GM23338 (cell line): ENCODE measurements around the gene MRPL48. TPM values are rescaled to one million over a fixed set of nuclear protein-coding genes. Genes with fewer than 3 reads are reported as not detected.

Experiments used
- ATAC-seq: fragments of 200-7000 bp; cut with Tn5 transposase; 3 replicates; pipeline ENCODE4 v1.9.1; 2020
- DNase-seq: peaks from one replicate; pipeline ENCODE4 v3.0.0-alpha.2; 2015; ENCODE audit warnings: low spot score
- H2AFZ ChIP-seq: fragments of 200-600 bp; sonication (generic); 2 replicates; pipeline ENCODE4 v1.8.0; 2016; ENCODE audit warnings: antibody characterized with exemption, mild to moderate bottlenecking, moderate library complexity
- H3F3A ChIP-seq: fragments of 200-600 bp; sonication (generic); replicated peaks from 2 replicates; pipeline ENCODE4 v1.8.0; 2017; ENCODE audit warnings: antibody characterized with exemption, mixed run types, low read depth
- H3K27ac ChIP-seq: fragments of 200-600 bp; sonication (generic); 2 replicates; pipeline ENCODE4 v1.6.1; 2016; ENCODE audit warnings: low read depth
- H3K27me3 ChIP-seq: fragments of 200-600 bp; sonication (generic); 2 replicates; pipeline ENCODE4 v1.8.0; 2016; ENCODE audit warnings: mild to moderate bottlenecking, mixed run types, moderate library complexity; ENCODE audit not compliant: insufficient read depth
- H3K36me3 ChIP-seq: fragments of 200-600 bp; sonication (generic); 2 replicates; pipeline ENCODE4 v1.8.0; 2016; ENCODE audit warnings: mild to moderate bottlenecking; ENCODE audit not compliant: insufficient read depth
- H3K4me1 ChIP-seq: fragments of 200-600 bp; sonication (generic); 2 replicates; pipeline ENCODE4 v1.8.0; 2016; ENCODE audit warnings: mild to moderate bottlenecking, moderate library complexity; ENCODE audit not compliant: insufficient read depth
- H3K4me2 ChIP-seq: fragments of 200-600 bp; sonication (generic); 2 replicates; pipeline ENCODE4 v1.7.1; 2017; ENCODE audit warnings: mixed run types
- H3K4me3 ChIP-seq: fragments of 200-600 bp; sonication (generic); 2 replicates; pipeline ENCODE4 v1.6.1; 2016; ENCODE audit warnings: mixed run types
- H3K79me2 ChIP-seq: fragments of 200-600 bp; sonication (generic); replicated peaks from 2 replicates; pipeline ENCODE4 v1.8.0; 2017; ENCODE audit warnings: mild to moderate bottlenecking; ENCODE audit not compliant: insufficient read depth
- H3K9me2 ChIP-seq: fragments of 200-600 bp; sonication (generic); 2 replicates; pipeline ENCODE4 v1.8.0; 2017; ENCODE audit not compliant: insufficient read depth
- H4K20me1 ChIP-seq: fragments of 200-600 bp; sonication (generic); replicated peaks from 2 replicates; pipeline ENCODE4 v1.8.0; 2017; ENCODE audit warnings: mild to moderate bottlenecking; ENCODE audit not compliant: insufficient read depth
- H3K27ac Mint-ChIP-seq: 2 replicates; pipeline ENCODE4 v1.8.0; 2020; ENCODE audit warnings: inconsistent platforms, mild to moderate bottlenecking, moderate library complexity, mixed read lengths
- H3K27me3 Mint-ChIP-seq: 3 replicates; pipeline ENCODE4 v1.8.0; 2022; ENCODE audit warnings: low read depth, mild to moderate bottlenecking, moderate library complexity, mixed read lengths, inconsistent platforms; ENCODE audit not compliant: insufficient read depth, poor library complexity
- H3K36me3 Mint-ChIP-seq: 3 replicates; pipeline ENCODE4 v1.8.0; 2021; ENCODE audit warnings: low read depth, mild to moderate bottlenecking, inconsistent platforms, moderate library complexity, mixed read lengths
- H3K4me1 Mint-ChIP-seq: 3 replicates; pipeline ENCODE4 v1.8.0; 2020; ENCODE audit warnings: mild to moderate bottlenecking, inconsistent platforms, mixed read lengths
- H3K4me3 Mint-ChIP-seq: 3 replicates; pipeline ENCODE4 v1.8.0; 2021; ENCODE audit warnings: moderate library complexity, mild to moderate bottlenecking, inconsistent platforms, mixed read lengths
- H3K9me3 Mint-ChIP-seq: 3 replicates; pipeline ENCODE4 v1.8.0; 2020; ENCODE audit warnings: moderate library complexity, mild to moderate bottlenecking, inconsistent platforms, mixed read lengths
- CREB1 ChIP-seq: fragments of 250-450 bp; sonication (Bioruptor Pico); IDR thresholded peaks from 2 replicates; pipeline ENCODE4 v1.5.0; 2020; ENCODE audit warnings: low read depth, mild to moderate bottlenecking, moderate library complexity
- CTCF ChIP-seq, 2 experiments: fragments of 200-600 bp in 1 of 2; sonication (generic) in 1 of 2; conservative IDR thresholded peaks; 2 replicates each; pipeline versions ENCODE4 v1.5.1 to v1.6.1; 2016 to 2017; ENCODE audit warnings: antibody characterized with exemption in 2 of 2, low read depth in 2 of 2, mild to moderate bottlenecking in 2 of 2, moderate library complexity in 1 of 2
- EZH2 ChIP-seq: fragments of 200-600 bp; sonication (generic); IDR thresholded peaks from one replicate; pipeline ENCODE4 v1.8.0; 2017; ENCODE audit warnings: antibody characterized with exemption, mild to moderate bottlenecking, low read depth; ENCODE audit not compliant: unreplicated experiment
- EZH2phosphoT487 ChIP-seq: fragments of 200-600 bp; sonication (generic); IDR thresholded peaks from one replicate; pipeline ENCODE4 v1.8.1; 2018; ENCODE audit warnings: antibody characterized with exemption; ENCODE audit not compliant: unreplicated experiment
- JUNB ChIP-seq: IDR thresholded peaks from one replicate; pipeline ENCODE4 v1.6.1; 2016; ENCODE audit warnings: antibody characterized with exemption; ENCODE audit not compliant: unreplicated experiment
- NANOG ChIP-seq: IDR thresholded peaks from 2 replicates; pipeline ENCODE4 v1.6.1; 2016; ENCODE audit warnings: antibody characterized with exemption, borderline replicate concordance
- REST ChIP-seq: IDR thresholded peaks from one replicate; pipeline ENCODE4 v1.6.1; 2018; ENCODE audit warnings: antibody characterized with exemption; ENCODE audit not compliant: unreplicated experiment
- STAT1 ChIP-seq: IDR thresholded peaks from one replicate; pipeline ENCODE4 v1.6.1; 2016; ENCODE audit warnings: antibody characterized with exemption; ENCODE audit not compliant: unreplicated experiment
- ZNF331 ChIP-seq: fragments of 250-450 bp; sonication (Bioruptor Pico); IDR thresholded peaks from 2 replicates; pipeline ENCODE4 v1.5.0; 2020; ENCODE audit warnings: low read depth, mild to moderate bottlenecking, moderate library complexity
- ZNF462 ChIP-seq: fragments of 250-450 bp; sonication (Bioruptor Pico); IDR thresholded peaks from 2 replicates; pipeline ENCODE4 v1.5.0; 2020; ENCODE audit warnings: mild to moderate bottlenecking, moderate library complexity
- polyA plus RNA-seq: library from polyadenylated mRNA; unstranded; fragments of >200 nt; fragmentation: Nextera tagmentation; extraction: Ambion mirVana; gene quantifications from 2 replicates; pipeline ENCODE4 v1.2.1, GENCODE V29; 2016
- total RNA-seq: library from RNA; depleted of rRNA; stranded (reverse); fragments of >200 nt; shearing (Covaris generic); gene quantifications from 2 replicates; pipeline ENCODE4 v1.2.3, GENCODE V29; 2014

Gene MRPL48
- total and polyA plus RNA-seq, 2 experiments from 2014 or later, result 24.1 to 103 TPM

- TF ChIP-seq CREB1 (CRISPR knock-in tag) (no peak), REST (no peak)
Observed at GRCh38 chr11:73752903-73753302, 34.8 kb upstream of the MRPL48 start (continued).

- H3K36me3 Mint-ChIP-seq, result peaks cover 2% of the 10 kb centered on the region; the same call in 1 of the 3 replicates
- H3K27me3 Mint-ChIP-seq, result peaks cover 6% of the 10 kb centered on the region
- H3K36me3 ChIP-seq, result no peaks in the 10 kb centered on the region
- H3K4me1 Mint-ChIP-seq, result peaks cover 22% of the 10 kb centered on the region; the same call in 2 of the 3 replicates
- H3K4me2 ChIP-seq, result no peak overlapping the region
- H4K20me1 ChIP-seq, result peaks cover 51% of the 10 kb centered on the region
- no peak overlapping the region for H2AFZ ChIP-seq
- no peak overlapping the region for H3K27ac ChIP-seq
- no peak for ATAC-seq
- no peak overlapping the region for H3K4me3 Mint-ChIP-seq
- no peak overlapping the region for H3K27ac Mint-ChIP-seq
- no peaks in the 10 kb centered on the region for H3F3A ChIP-seq
- no peaks in the 10 kb centered on the region for H3K9me3 Mint-ChIP-seq
- DNase-seq, result no peak
- H3K9me2 ChIP-seq, result no peaks in the 10 kb centered on the region
- peaks cover 99% of the 10 kb centered on the region for H3K79me2 ChIP-seq
- H3K27me3 ChIP-seq, result no peaks in the 10 kb centered on the region
- peaks cover 24% of the 10 kb centered on the region for H3K4me1 ChIP-seq
- no peak overlapping the region for H3K4me3 ChIP-seq
- no peak for TF ChIP-seq EZH2phosphoT487
- no peak for TF ChIP-seq CREB1 (CRISPR knock-in tag)
- TF ChIP-seq EZH2, result no peak
- no peak for TF ChIP-seq JUNB
- TF ChIP-seq REST, result no peak
- no peak for TF ChIP-seq STAT1
- no peak for TF ChIP-seq ZNF331
- TF ChIP-seq ZNF462 (CRISPR knock-in tag), result no peak
- TF ChIP-seq NANOG, result no peak
- no peak for TF ChIP-seq CTCF (conservative IDR thresholded peaks at IDR 0.05; ENCODE audit: low read depth in 2 of 2)
Observed at GRCh38 chr11:73753938-73754337, 33.7 kb upstream of the MRPL48 start.
